Tibial nerve (tissue), 4 donors: ENCODE measurements around the gene AUH. TPM values are rescaled to one million over a fixed set of nuclear protein-coding genes. Genes with fewer than 3 reads are reported as not detected.

Experiments used
- DNase-seq, 2 donors: peaks; one replicate each; pipeline ENCODE4 v3.0.0-alpha.2; 2019; ENCODE audit warnings: low spot score in 2 of 2
- H3K27ac ChIP-seq, 4 donors: fragments of 200-600 bp; sonication (generic) in 3 of 4; one replicate each; pipeline ENCODE4 v1.5.1; 2017 to 2019; ENCODE audit warnings: mild to moderate bottlenecking in 1 of 4
- H3K27me3 ChIP-seq, 2 donors: fragments of 200-600 bp; sonication (generic) in 1 of 2; one replicate each; pipeline versions ENCODE4 v1.5.1 to v1.6.0; 2017 to 2019
- H3K36me3 ChIP-seq, 3 donors: fragments of 200-600 bp; sonication (generic); one replicate each; pipeline ENCODE4 v1.5.1; 2018 to 2019
- H3K4me1 ChIP-seq, 4 donors: fragments of 200-600 bp; sonication (generic) in 3 of 4; one replicate each; pipeline ENCODE4 v1.5.1; 2017 to 2019
- H3K4me3 ChIP-seq, 4 donors: fragments of 200-600 bp; sonication (generic) in 3 of 4; one replicate each; pipeline ENCODE4 v1.5.1; 2017 to 2019; ENCODE audit warnings: mild to moderate bottlenecking in 1 of 4, moderate library complexity in 1 of 4
- H3K9me3 ChIP-seq, 4 donors: fragments of 200-600 bp; sonication (generic) in 3 of 4; one replicate each; pipeline ENCODE4 v1.5.1; 2017 to 2019
- EP300 ChIP-seq, 2 donors: sonication (generic); formaldehyde crosslinking; IDR thresholded peaks; one replicate each; pipeline ENCODE4 v1.6.1; 2017; ENCODE audit warnings: antibody characterized with exemption in 2 of 2, mild to moderate bottlenecking in 1 of 2
- POLR2A ChIP-seq, 2 donors: fragments of 450-650 bp; IDR thresholded peaks; one replicate each; pipeline ENCODE4 v1.6.1; 2017; ENCODE audit warnings: antibody characterized with exemption in 2 of 2, mild to moderate bottlenecking in 2 of 2, moderate library complexity in 2 of 2
- WGBS, 2 donors: methylation state at CpG; one replicate each; pipeline ENCODE4 v1.1.5; 2018; 5-methylcytosine and 5-hydroxymethylcytosine counted together
- total RNA-seq, 4 donors: library from RNA; depleted of rRNA; stranded (reverse); fragments of >200 nt; gene quantifications; one replicate each; pipeline ENCODE4 v1.1.0, GENCODE V29; 2016
- TF ChIP-seq, protein P1 (sequence below), 5 experiments: fragments of 200-600 bp in 3 of 5; fragments of 450-650 bp in 2 of 5; sonication (generic) in 3 of 5; IDR thresholded peaks; one replicate each; pipeline ENCODE4 v1.5.1; 2016 to 2019; ENCODE audit warnings: antibody characterized with exemption in 5 of 5, mild to moderate bottlenecking in 3 of 5, moderate library complexity in 2 of 5

AUH gene
- total RNA-seq, 4 donors from 2014 or later: 40.5 to 70.1 (median 44.9) TPM

DNA sequence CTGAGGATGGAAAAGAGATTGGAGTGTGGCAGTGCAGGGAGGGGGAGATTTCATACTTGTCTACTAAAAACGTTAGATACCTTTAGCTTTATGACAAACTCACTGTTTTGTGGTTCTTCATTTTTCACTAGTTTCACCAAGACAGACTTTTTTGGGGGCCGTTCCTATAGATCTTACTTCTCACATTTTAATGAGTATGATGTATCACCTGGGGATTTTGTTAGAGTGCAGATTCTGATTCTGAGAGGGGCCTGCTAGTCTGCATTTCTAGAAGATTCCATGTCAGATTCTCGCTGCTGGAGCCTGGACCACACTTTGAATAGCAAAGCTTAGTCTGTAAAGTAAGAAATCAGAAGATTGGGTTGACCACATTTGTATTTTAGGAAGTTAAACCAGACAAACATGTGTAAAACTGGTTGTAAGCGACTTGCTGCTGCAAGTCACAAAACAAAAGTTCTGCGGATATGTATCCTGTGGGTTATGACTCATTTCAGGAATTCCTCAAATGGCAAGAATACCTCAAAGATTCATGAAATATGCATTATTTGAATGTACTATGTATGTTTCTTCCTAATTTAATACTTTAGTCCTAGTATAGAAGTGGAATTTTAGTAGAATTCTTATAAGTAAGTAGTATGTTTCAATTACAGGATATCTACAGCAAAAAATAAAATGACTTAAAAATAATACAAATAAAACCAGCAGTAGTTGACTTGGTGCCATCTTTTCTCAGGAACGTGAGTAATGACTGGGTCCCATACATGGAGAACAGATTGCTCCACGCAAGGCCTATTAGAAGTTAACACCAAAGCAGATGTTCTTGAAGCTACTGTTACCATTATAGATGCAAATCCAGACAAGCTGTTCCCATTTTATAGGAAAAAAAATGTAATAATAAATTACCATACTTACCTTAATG is 34.1 kb upstream of the AUH start:
- peak overlapping the region in 1 of 4 donors; percentile 9 for H3K27ac ChIP-seq
- no peaks in the 10 kb centered on the region for H3K9me3 ChIP-seq
- H3K27me3 ChIP-seq: no peaks in the 10 kb centered on the region
- no peak overlapping the region for H3K4me3 ChIP-seq
- 69 to 74% methylated on average over 7 of the region's 7 CpGs for WGBS, 2 donors
- H3K36me3 ChIP-seq: no peaks in the 10 kb centered on the region
- no peaks in the 10 kb centered on the region for H3K4me1 ChIP-seq
- DNase-seq: no peak
- TF ChIP-seq EP300 (IDR thresholded peaks at IDR 0.05): no peak
- TF ChIP-seq POLR2A (IDR thresholded peaks at IDR 0.05): no peak
- TF ChIP-seq, protein P1, sequence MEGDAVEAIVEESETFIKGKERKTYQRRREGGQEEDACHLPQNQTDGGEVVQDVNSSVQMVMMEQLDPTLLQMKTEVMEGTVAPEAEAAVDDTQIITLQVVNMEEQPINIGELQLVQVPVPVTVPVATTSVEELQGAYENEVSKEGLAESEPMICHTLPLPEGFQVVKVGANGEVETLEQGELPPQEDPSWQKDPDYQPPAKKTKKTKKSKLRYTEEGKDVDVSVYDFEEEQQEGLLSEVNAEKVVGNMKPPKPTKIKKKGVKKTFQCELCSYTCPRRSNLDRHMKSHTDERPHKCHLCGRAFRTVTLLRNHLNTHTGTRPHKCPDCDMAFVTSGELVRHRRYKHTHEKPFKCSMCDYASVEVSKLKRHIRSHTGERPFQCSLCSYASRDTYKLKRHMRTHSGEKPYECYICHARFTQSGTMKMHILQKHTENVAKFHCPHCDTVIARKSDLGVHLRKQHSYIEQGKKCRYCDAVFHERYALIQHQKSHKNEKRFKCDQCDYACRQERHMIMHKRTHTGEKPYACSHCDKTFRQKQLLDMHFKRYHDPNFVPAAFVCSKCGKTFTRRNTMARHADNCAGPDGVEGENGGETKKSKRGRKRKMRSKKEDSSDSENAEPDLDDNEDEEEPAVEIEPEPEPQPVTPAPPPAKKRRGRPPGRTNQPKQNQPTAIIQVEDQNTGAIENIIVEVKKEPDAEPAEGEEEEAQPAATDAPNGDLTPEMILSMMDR (IDR thresholded peaks at IDR 0.05): no peak

DNA sequence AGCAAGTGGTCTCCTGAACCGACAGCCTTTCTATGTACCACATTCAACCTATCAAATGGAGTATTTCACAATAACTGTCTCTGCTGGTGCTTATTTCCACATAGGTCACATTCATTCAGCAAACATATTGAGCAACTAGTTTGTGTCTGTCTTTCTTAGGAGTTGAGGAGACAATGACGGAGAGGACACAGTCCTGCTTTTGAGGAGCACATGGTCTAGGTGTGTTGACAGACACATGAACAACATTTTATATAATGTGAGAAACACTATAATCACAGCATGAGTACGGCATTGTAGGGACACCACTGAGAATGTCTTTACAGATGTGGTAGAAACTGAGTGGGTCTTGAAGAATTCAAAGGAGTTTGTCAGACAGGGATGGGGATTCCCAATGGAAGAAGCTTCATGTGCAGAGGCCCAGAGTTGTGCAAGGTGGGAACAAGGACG is 33.4 kb upstream of the AUH start:
- 76 to 86% methylated on average over 4 of the region's 4 CpGs for WGBS, 2 donors

DNA sequence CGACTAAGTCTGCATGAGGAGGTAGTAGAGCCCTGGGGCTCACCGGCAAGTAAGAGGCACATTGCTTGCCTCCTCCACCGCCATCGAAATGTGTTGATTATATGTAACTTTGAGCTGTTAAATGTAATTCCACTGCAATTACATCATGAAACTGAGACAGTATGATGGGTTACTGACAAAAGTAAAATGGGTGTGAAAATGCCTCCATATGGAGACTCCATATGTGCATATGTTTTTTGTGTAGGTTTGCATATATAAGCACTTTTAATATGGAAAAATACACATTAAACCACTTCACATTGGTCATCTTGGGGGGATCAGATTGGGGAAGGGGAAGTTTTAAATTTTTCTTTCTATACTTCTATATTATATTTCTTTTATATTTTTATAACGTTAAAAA is 32.1 kb upstream of the AUH start:
- no peaks in the 10 kb centered on the region for H3K9me3 ChIP-seq
- H3K4me3 ChIP-seq: no peak overlapping the region
- H3K36me3 ChIP-seq: no peaks in the 10 kb centered on the region
- H3K27me3 ChIP-seq: no peaks in the 10 kb centered on the region
- H3K4me1 ChIP-seq: no peaks in the 10 kb centered on the region
- TF ChIP-seq, protein P1 (IDR thresholded peaks at IDR 0.05): no peak
- H3K27ac ChIP-seq: no peak overlapping the region
- WGBS, 2 donors: 98 to 99% methylated on average over 5 of the region's 5 CpGs
- DNase-seq: no peak

More for the DNA sequence above, 33.4 kb upstream of the AUH start:
- peak; percentile 17 to 82 for TF ChIP-seq EP300 (IDR thresholded peaks at IDR 0.05)
- no peak for TF ChIP-seq POLR2A (IDR thresholded peaks at IDR 0.05)
- H3K4me1 ChIP-seq: no peaks in the 10 kb centered on the region
- peak overlapping the region in 1 of 4 donors; percentile 9 for H3K27ac ChIP-seq
- no peak for DNase-seq
- H3K9me3 ChIP-seq: no peaks in the 10 kb centered on the region
- H3K4me3 ChIP-seq: no peak overlapping the region
- no peaks in the 10 kb centered on the region for H3K27me3 ChIP-seq
- H3K36me3 ChIP-seq: no peaks in the 10 kb centered on the region

DNA sequence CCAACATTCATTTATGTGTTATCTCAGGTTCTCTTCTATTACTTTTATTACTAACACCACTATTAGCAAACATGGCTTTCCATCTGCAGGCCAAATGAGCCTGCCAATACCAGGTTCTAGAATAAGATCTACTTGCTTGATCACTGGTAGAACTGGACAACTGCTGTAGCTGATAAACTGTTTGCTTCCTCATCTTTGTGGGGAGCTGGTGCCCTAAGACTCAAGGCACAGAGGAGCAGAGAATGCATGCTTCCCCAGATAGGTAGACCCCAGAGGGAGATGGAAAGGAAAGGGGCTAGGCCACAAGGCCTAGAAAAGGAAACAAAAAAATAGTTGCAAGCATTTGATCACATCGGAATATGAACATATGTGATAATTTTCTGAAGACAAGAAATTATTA is 30.7 kb upstream of the AUH start:
- H3K27me3 ChIP-seq: no peaks in the 10 kb centered on the region
- H3K4me1 ChIP-seq: no peaks in the 10 kb centered on the region
- no peak overlapping the region for H3K4me3 ChIP-seq
- 88 to 90% methylated on average over 1 of the region's 1 CpG for WGBS, 2 donors
- H3K9me3 ChIP-seq: no peaks in the 10 kb centered on the region
- no peaks in the 10 kb centered on the region for H3K36me3 ChIP-seq
- DNase-seq: no peak
- no peak for TF ChIP-seq POLR2A (IDR thresholded peaks at IDR 0.05)
- TF ChIP-seq, protein P1 (IDR thresholded peaks at IDR 0.05): no peak
- TF ChIP-seq EP300 (IDR thresholded peaks at IDR 0.05): no peak
- H3K27ac ChIP-seq: no peak overlapping the region

DNA sequence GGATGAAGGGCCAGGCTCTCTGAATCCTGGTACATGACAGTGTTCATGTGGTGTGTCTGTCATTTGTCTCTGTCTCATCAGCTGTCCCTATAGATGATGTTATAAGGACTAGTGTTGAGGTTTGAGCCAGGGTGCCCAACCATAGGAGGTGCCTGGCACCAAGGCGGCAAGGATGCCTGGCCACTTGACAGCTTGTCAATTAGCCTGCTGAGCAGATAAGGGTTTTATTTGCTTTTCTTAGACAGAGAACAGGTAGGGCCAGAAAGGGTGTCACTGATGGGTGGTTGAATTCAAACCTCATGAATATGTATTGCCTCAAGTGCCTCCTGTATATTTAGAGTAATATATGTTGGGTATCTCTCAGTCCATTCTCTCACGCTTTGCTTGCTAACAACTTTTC is 30.1 kb upstream of the AUH start:
- 88 to 100% methylated on average over 2 of the region's 2 CpGs for WGBS, 2 donors
- no peaks in the 10 kb centered on the region for H3K27me3 ChIP-seq
- TF ChIP-seq, protein P1 (IDR thresholded peaks at IDR 0.05): no peak
- TF ChIP-seq EP300 (IDR thresholded peaks at IDR 0.05) (no peak), POLR2A (IDR thresholded peaks at IDR 0.05) (no peak)
- no peak for DNase-seq
- H3K4me1 ChIP-seq: no peaks in the 10 kb centered on the region
- no peak overlapping the region for H3K4me3 ChIP-seq
- no peaks in the 10 kb centered on the region for H3K9me3 ChIP-seq
- H3K36me3 ChIP-seq: no peaks in the 10 kb centered on the region
- no peak overlapping the region for H3K27ac ChIP-seq
